IMR-90 (cell line): ENCODE data around the gene OGFOD2.

Source experiments
- BHLHE40 ChIP-seq: fragments of 150-350 bp; IDR thresholded peaks from 2 replicates; pipeline ENCODE4 v1.6.1; 2016; ENCODE audit warnings: mild to moderate bottlenecking, low read depth, low read length
- CEBPB ChIP-seq: IDR thresholded peaks from 2 replicates; pipeline ENCODE4 v1.6.1; 2012; ENCODE audit warnings: low read depth, low read length, improper control_type of control experiment
- CHD1 ChIP-seq: IDR thresholded peaks from 2 replicates; pipeline ENCODE4 v1.6.1; 2012; ENCODE audit warnings: low read depth, low read length, improper control_type of control experiment
- CTCF ChIP-seq: conservative IDR thresholded peaks from 2 replicates; pipeline ENCODE4 v1.5.1; 2012; ENCODE audit warnings: mild to moderate bottlenecking, low read depth, low read length, improper control_type of control experiment
- ELK1 ChIP-seq: fragments of 150-350 bp; IDR thresholded peaks from 2 replicates; pipeline ENCODE4 v1.6.1; 2016; ENCODE audit warnings: low read depth, mild to moderate bottlenecking, low read length, moderate library complexity, borderline replicate concordance
- MAFK ChIP-seq: IDR thresholded peaks from 2 replicates; pipeline ENCODE4 v1.6.1; 2012; ENCODE audit warnings: low read depth, low read length, improper control_type of control experiment
- MAZ ChIP-seq: IDR thresholded peaks from 2 replicates; pipeline ENCODE4 v1.6.1; 2012; ENCODE audit warnings: low read depth, mild to moderate bottlenecking, low read length, improper control_type of control experiment, moderate library complexity, borderline replicate concordance
- MXI1 ChIP-seq: IDR thresholded peaks from 2 replicates; pipeline ENCODE4 v1.6.1; 2012; ENCODE audit warnings: low read depth, mild to moderate bottlenecking, low read length, moderate library complexity, borderline replicate concordance
- NFE2L2 ChIP-seq: fragments of 150-350 bp; IDR thresholded peaks from 2 replicates; pipeline ENCODE4 v1.6.1; 2016; ENCODE audit warnings: low read depth, mild to moderate bottlenecking, low read length
- POLR2A ChIP-seq: IDR thresholded peaks from 2 replicates; pipeline ENCODE4 v1.6.1; 2012; ENCODE audit warnings: mild to moderate bottlenecking, low read depth, low read length
- RAD21 ChIP-seq: IDR thresholded peaks from 2 replicates; pipeline ENCODE4 v1.6.1; 2012; ENCODE audit warnings: low read length, improper control_type of control experiment
- RCOR1 ChIP-seq: IDR thresholded peaks from 2 replicates; pipeline ENCODE4 v1.6.1; 2012; ENCODE audit warnings: mild to moderate bottlenecking, low read length, improper control_type of control experiment; ENCODE audit not compliant: insufficient replicate concordance
- RFX5 ChIP-seq: IDR thresholded peaks from 2 replicates; pipeline ENCODE4 v1.8.0; 2012; ENCODE audit warnings: low read depth, mild to moderate bottlenecking, low read length, moderate library complexity
- SMC3 ChIP-seq: fragments of 150-350 bp; IDR thresholded peaks from 2 replicates; pipeline ENCODE4 v1.6.1; 2016; ENCODE audit warnings: low read depth, mild to moderate bottlenecking, antibody characterized with exemption, low read length, moderate library complexity

GRCh38 chr12:122947352-122947792, 27.7 kb upstream of the OGFOD2 start:
- TF ChIP-seq CTCF (no peak), RFX5 (no peak), POLR2A (no peak), RAD21 (no peak), MXI1 (no peak), SMC3 (no peak), NFE2L2 (no peak), MAFK (no peak), CHD1 (no peak), RCOR1 (no peak), CEBPB (no peak), MAZ (no peak), BHLHE40 (no peak), ELK1 (no peak)
